Epithelial cell of esophagus (primary cell): Measurements from ENCODE around the gene DNAH11.

ENCODE experiments used
- DNase-seq: peaks from one replicate; pipeline ENCODE4 v3.0.0; 2010; ENCODE audit warnings: low read depth
- H3K4me3 ChIP-seq: 2 replicates; pipeline ENCODE4 v1.5.1; 2011; ENCODE audit warnings: mild to moderate bottlenecking, low read length, control low read depth
- TF ChIP-seq, protein P1 (sequence below): IDR thresholded peaks from 2 replicates; pipeline ENCODE4 v1.5.1; 2011; ENCODE audit warnings: low read depth, mild to moderate bottlenecking, low read length, control low read depth, inconsistent platforms; ENCODE audit not compliant: insufficient read depth; ENCODE audit errors: missing control alignments

The DNAH11 gene

DNA sequence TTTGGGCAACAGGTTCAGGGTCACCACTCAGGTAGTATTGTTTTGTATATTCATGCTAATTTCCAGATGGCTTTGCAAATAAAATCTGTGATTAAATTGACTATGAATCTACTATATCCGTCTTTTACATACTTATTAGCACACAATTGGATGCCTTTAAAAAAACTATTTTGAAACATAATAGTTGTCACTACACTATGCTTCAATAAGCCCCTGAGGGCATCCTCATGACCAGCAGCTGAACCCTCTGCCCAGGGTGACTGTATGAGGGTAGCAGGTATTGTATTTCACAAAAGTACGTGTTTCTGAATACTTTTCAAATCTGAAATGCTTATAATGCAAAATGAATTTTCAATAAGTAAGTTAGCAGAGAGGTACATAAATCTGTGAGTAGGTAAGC is 97.3 kb downstream of the DNAH11 start:
- TF ChIP-seq, protein P1, sequence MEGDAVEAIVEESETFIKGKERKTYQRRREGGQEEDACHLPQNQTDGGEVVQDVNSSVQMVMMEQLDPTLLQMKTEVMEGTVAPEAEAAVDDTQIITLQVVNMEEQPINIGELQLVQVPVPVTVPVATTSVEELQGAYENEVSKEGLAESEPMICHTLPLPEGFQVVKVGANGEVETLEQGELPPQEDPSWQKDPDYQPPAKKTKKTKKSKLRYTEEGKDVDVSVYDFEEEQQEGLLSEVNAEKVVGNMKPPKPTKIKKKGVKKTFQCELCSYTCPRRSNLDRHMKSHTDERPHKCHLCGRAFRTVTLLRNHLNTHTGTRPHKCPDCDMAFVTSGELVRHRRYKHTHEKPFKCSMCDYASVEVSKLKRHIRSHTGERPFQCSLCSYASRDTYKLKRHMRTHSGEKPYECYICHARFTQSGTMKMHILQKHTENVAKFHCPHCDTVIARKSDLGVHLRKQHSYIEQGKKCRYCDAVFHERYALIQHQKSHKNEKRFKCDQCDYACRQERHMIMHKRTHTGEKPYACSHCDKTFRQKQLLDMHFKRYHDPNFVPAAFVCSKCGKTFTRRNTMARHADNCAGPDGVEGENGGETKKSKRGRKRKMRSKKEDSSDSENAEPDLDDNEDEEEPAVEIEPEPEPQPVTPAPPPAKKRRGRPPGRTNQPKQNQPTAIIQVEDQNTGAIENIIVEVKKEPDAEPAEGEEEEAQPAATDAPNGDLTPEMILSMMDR, result no peak
- no peak overlapping the region for H3K4me3 ChIP-seq
- no peak for DNase-seq

DNA sequence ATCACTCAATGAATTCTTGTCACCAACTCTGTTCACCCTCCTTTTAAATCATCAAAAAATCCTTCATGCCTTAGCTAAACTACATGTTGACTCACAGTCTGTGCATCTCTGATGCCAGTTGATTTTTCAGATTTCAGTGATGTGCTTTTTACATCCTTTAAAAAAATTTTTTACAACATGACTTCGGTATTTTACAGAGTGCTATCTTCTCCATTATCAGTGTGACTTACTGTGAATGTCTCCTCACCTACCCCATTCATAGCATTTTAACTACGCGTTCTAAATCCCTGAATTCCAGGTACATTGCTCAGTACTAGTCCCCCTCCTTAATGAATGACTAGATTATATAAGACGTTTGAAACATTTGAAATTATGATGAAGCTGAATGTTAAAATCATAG is 98.7 kb downstream of the DNAH11 start:
- H3K4me3 ChIP-seq, result no peak overlapping the region
- DNase-seq, result no peak
- TF ChIP-seq, protein P1, result no peak

DNA sequence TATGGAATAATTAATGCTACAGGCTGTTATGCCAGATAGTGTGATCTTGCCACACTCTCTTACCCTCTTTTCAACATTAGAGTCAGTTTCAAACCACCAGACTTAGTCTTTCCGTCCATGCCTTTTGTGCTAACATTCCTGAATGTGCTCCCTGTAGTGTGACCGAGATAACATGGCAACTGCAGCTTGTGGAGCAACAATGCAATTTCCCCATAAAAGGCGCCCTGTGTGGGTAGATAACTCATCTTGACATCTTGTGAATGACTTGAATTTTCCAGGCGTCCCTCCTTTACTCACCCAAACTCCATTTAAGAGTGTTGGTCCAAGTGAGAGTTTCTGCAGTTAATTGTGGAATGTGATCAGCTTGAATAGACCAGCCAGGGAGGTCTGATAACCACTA is 99.6 kb downstream of the DNAH11 start:
- no peak overlapping the region for H3K4me3 ChIP-seq
- TF ChIP-seq, protein P1, result no peak
- DNase-seq, result no peak

DNA sequence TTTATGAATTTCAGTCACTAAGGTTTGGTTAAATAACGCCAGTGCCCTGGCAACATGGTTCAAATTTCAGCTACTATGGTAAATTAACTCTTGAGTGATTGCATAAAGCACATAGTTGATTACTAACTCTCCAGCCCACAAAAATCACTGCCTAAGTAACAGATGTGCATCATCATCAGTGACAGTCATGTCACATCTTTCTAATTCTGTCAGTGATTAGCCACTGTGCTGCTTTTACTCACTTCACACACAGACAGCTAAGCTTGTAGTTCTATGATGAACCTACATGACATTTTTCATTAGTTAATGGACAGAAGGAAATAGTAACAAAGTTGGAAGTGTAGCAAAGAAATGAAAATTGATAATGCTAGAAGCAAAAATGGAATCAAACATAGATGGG is 108.9 kb downstream of the DNAH11 start:
- DNase-seq, result no peak
- TF ChIP-seq, protein P1, result no peak
- H3K4me3 ChIP-seq, result no peak overlapping the region

DNA sequence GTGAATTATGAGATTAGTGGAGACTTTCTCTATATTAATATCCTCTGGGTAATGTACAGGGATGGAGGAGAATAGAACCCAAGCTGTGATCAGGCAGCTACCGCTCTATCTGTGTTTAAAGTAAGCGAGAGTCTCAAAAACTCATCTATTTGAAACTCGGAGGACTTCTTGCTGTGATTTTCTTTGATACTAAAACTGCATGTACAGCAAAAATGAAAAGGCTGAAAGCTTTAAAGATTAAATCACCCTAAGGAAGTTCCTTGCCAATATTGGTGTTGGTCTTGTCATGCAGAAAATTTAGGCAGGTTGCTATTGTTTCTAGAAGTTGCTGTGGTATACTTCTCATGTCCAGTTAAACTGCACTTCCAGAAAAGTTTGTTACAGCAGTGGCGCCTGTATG is 110.8 kb downstream of the DNAH11 start:
- TF ChIP-seq, protein P1, result no peak
- DNase-seq, result no peak
- no peak overlapping the region for H3K4me3 ChIP-seq

GRCh38 chr7:21656081-21656480 is 113.2 kb downstream of the DNAH11 start:
- no peak for DNase-seq
- TF ChIP-seq, protein P1, result no peak
- no peak overlapping the region for H3K4me3 ChIP-seq

DNA sequence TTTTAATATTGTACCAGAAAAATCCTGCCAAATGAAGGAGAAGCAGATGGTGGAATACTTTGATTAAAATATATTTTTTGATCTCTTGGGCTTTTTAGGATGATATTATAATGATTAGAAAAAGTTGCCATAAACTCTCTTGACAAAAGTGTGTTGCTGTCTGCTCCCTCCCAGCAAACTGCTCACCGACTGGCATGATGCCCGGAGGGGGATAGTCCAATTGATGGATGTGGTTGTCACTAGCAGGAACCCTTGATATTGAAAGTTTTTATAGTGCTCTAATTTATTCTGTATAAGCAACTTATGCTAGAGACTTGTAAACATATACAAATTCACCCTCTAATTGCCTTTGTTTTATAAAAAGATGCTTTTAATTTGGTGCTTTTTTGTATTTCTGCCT is 114.0 kb downstream of the DNAH11 start:
- no peak overlapping the region for H3K4me3 ChIP-seq
- DNase-seq, result no peak
- TF ChIP-seq, protein P1, result no peak
